ENCODE results near the gene APBA2. TPM values are rescaled to one million over a fixed set of nuclear protein-coding genes. Genes with fewer than 3 reads are reported as not detected.

The APBA2 gene
- total and polyA plus RNA-seq, 11 donors, result 0.16 to 1.3 (median 0.40) TPM; not detected in 2

- no peaks in the 10 kb centered on the region for H3K36me3 ChIP-seq
- no peak overlapping the region for H3K4me3 ChIP-seq
- no peak for DNase-seq
- no peak for ATAC-seq
- no peaks in the 10 kb centered on the region for H3K9me3 ChIP-seq
- no peak overlapping the region for H3K27ac ChIP-seq
- TF ChIP-seq POLR2A (IDR thresholded peaks at IDR 0.05), result no peak
- TF ChIP-seq, protein P1, sequence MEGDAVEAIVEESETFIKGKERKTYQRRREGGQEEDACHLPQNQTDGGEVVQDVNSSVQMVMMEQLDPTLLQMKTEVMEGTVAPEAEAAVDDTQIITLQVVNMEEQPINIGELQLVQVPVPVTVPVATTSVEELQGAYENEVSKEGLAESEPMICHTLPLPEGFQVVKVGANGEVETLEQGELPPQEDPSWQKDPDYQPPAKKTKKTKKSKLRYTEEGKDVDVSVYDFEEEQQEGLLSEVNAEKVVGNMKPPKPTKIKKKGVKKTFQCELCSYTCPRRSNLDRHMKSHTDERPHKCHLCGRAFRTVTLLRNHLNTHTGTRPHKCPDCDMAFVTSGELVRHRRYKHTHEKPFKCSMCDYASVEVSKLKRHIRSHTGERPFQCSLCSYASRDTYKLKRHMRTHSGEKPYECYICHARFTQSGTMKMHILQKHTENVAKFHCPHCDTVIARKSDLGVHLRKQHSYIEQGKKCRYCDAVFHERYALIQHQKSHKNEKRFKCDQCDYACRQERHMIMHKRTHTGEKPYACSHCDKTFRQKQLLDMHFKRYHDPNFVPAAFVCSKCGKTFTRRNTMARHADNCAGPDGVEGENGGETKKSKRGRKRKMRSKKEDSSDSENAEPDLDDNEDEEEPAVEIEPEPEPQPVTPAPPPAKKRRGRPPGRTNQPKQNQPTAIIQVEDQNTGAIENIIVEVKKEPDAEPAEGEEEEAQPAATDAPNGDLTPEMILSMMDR (IDR thresholded peaks at IDR 0.05), result no peak
- H3K27me3 ChIP-seq, result no peaks in the 10 kb centered on the region
- WGBS, 4 donors, result 92 to 97% (median 95%) methylated on average over 5 of the region's 5 CpGs
- H3K4me1 ChIP-seq, result peaks cover 0 to 12% (median 0%) of the 10 kb centered on the region in 12 donors
- intact Hi-C loops (cut with DNase I), result no loop called here
Observed at GRCh38 chr15:28998511-28998910, 112.7 kb downstream of the APBA2 start.

DNA sequence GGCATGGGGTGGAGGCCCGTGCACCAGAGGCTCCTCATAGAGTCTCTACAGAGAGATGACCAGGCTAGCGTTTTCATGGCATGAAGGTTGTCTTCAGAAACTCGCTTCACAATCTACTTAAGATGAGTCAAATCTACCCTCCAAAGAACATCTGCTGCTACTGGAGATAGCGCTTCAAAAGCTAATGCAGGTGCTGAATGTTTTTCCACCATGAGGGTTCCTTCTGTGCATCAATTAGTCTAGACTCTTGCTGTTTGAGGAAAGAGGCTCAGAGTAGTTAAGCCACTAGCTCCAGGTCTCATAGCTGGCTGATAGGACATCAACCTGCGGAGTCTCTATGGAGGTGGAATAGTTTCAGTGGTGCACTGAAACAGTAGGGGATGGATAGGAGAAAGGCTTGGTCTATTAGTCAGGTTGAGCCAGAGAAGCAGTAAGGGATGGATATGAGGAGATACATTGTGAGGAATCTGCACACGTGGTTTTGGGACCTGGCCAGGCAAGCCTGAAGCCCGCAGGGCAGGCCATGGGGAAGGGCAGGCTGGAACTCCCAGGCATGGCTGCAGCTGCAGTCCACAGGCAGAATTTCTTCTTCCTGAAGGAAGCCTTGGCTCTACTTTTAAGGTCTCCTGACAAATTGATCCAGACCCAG is 117.5 kb downstream of the APBA2 start:
- ATAC-seq (no peak), DNase-seq (no peak)
- H3K36me3 ChIP-seq, result no peaks in the 10 kb centered on the region
- intact Hi-C loops (cut with DNase I), result no loop called here
- no peaks in the 10 kb centered on the region for H3K9me3 ChIP-seq
- H3K4me1 ChIP-seq, result no peaks in the 10 kb centered on the region
- no peak overlapping the region for H3K27ac ChIP-seq
- H3K4me3 ChIP-seq, result no peak overlapping the region
- H3K27me3 ChIP-seq, result no peaks in the 10 kb centered on the region
- WGBS, 4 donors, result 87 to 92% (median 92%) methylated on average over 7 of the region's 7 CpGs
- TF ChIP-seq POLR2A (IDR thresholded peaks at IDR 0.05), result no peak
- TF ChIP-seq, protein P1 (IDR thresholded peaks at IDR 0.05), result no peak

- Histone ChIP-seq H3K4me1 (no peaks in the 10 kb centered on the region), H3K9me3 (no peaks in the 10 kb centered on the region), H3K27me3 (no peaks in the 10 kb centered on the region), H3K4me3 (no peak overlapping the region), H3K27ac (no peak overlapping the region), H3K36me3 (no peaks in the 10 kb centered on the region)
- TF ChIP-seq POLR2A (IDR thresholded peaks at IDR 0.05), result no peak
- TF ChIP-seq, protein P1 (IDR thresholded peaks at IDR 0.05), result no peak
- intact Hi-C loops (cut with DNase I), result no loop called here
- no peak for ATAC-seq
- WGBS, 4 donors, result 53 to 70% (median 64%) methylated on average over 2 of the region's 2 CpGs
- no peak for DNase-seq
Observed at GRCh38 chr15:29003840-29004233, 118.1 kb downstream of the APBA2 start.

- no peak for ATAC-seq
- 87 to 95% (median 92%) methylated on average over 1 of the region's 1 CpG for WGBS, 4 donors
- H3K4me3 ChIP-seq, result no peak overlapping the region
- no peaks in the 10 kb centered on the region for H3K9me3 ChIP-seq
- no peaks in the 10 kb centered on the region for H3K36me3 ChIP-seq
- no peak overlapping the region for H3K27ac ChIP-seq
- H3K27me3 ChIP-seq, result no peaks in the 10 kb centered on the region
- DNase-seq, result no peak
- intact Hi-C loops (cut with DNase I), result no loop called here
- H3K4me1 ChIP-seq, result no peaks in the 10 kb centered on the region
- no peak for TF ChIP-seq POLR2A (IDR thresholded peaks at IDR 0.05)
- TF ChIP-seq, protein P1 (IDR thresholded peaks at IDR 0.05), result no peak
Observed at GRCh38 chr15:29005931-29006330, 120.2 kb downstream of the APBA2 start.

All from heart left ventricle (tissue), 16 donors.